GM21717 (cell line): Measurements from ENCODE around the gene SPEF2.
"Not testable (repeated sequence)": the region's sequence is repeated elsewhere in the genome, so short reads cannot be mapped to it uniquely, and the experiment has no call there.

Experiments used
- ATAC-seq: cut with Tn5 transposase; IDR thresholded peaks from one replicate; pipeline ENCODE4 v1.9.1; 2021; ENCODE audit warnings: mild to moderate bottlenecking, moderate library complexity; ENCODE audit not compliant: unreplicated experiment

The SPEF2 gene

GRCh38 chr5:35852084-35852734 is 234.5 kb downstream of the SPEF2 start:
- no peak for ATAC-seq

GRCh38 chr5:35852773-35853172 is 235.1 kb downstream of the SPEF2 start:
- no peak for ATAC-seq

GRCh38 chr5:35853631-35854030 is 236.0 kb downstream of the SPEF2 start:
- ATAC-seq: no peak

- ATAC-seq: no peak
Observed at GRCh38 chr5:35854248-35854647, 236.6 kb downstream of the SPEF2 start.

GRCh38 chr5:35855187-35855586 is 237.5 kb downstream of the SPEF2 start:
- ATAC-seq: no peak

GRCh38 chr5:35856186-35856764 is 238.6 kb downstream of the SPEF2 start:
- ATAC-seq: not testable (repeated sequence)

GRCh38 chr5:35856765-35857351 is 239.2 kb downstream of the SPEF2 start, which contains the start of gene IL7R:
IL7R (plus strand) TSS chr5:35856891; CDS start chr5:35856978, 87 bp downstream.
- ATAC-seq: no peak

GRCh38 chr5:35857606-35858205 is 240.0 kb downstream of the SPEF2 start:
- ATAC-seq: no peak

GRCh38 chr5:35859101-35859661 is 241.5 kb downstream of the SPEF2 start:
- no peak for ATAC-seq

GRCh38 chr5:35860686-35861085 is 243.0 kb downstream of the SPEF2 start:
- no peak for ATAC-seq

GRCh38 chr5:35861718-35862117 is 244.1 kb downstream of the SPEF2 start:
- no peak for ATAC-seq

GRCh38 chr5:35862126-35862525 is 244.5 kb downstream of the SPEF2 start:
- no peak for ATAC-seq

- no peak for ATAC-seq
Observed at GRCh38 chr5:35863159-35863558, 245.5 kb downstream of the SPEF2 start.
